Suppressor macrophage treated with lipopolysaccharide for 4 hours (primary cell): ENCODE data around the gene RNF224.
"Not testable (repeated sequence)": the region's sequence is repeated elsewhere in the genome, so short reads cannot be mapped to it uniquely, and the experiment has no call there.

ENCODE experiments used
- DNase-seq: peaks from one replicate; pipeline ENCODE4 v3.0.0-alpha.2; 2020

RNF224 gene

GRCh38 chr9:137228968-137229896 lies 1.9 kb downstream of the RNF224 start:
- DNase-seq, result no peak

DNA sequence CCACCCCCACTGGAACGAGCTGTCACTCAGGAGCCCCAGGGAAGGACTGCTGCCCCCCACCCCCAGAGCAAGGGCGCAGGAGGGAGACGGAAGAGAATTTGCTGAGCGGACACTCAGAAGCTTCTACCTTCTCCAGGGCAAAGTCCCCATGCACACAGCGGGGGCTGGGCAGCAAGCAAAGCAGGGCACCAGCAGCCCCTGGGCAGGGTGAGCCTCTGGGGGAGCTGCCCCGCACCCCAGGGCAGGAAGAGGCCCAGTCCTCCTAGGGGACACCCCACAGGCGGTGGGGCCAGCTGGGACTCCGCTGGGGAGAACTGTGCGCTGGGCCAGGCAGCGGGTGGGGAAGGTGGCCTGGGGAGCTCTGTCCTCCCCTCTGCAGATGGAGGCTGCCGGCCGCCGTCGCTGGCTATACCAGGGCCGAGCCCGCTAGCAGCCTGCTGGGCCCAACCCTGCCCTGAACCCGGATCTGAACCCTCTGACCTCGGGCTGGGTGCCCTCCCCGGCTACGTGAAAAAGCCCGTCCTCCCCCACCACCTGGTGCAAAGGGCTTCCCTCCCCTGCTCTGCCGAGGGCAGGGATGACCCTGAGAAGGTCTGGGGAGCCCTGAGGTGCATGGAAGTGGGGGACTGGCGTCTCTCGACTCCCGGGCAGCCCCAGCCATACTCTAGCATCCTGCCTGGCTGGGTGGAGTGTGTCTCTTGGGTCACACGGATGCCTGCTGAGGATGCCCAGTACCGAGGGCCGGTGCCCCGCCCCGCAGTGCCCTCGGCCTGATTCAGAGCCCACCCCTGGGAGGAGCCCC lies 2.8 kb downstream of the RNF224 start:
- no peak for DNase-seq

DNA sequence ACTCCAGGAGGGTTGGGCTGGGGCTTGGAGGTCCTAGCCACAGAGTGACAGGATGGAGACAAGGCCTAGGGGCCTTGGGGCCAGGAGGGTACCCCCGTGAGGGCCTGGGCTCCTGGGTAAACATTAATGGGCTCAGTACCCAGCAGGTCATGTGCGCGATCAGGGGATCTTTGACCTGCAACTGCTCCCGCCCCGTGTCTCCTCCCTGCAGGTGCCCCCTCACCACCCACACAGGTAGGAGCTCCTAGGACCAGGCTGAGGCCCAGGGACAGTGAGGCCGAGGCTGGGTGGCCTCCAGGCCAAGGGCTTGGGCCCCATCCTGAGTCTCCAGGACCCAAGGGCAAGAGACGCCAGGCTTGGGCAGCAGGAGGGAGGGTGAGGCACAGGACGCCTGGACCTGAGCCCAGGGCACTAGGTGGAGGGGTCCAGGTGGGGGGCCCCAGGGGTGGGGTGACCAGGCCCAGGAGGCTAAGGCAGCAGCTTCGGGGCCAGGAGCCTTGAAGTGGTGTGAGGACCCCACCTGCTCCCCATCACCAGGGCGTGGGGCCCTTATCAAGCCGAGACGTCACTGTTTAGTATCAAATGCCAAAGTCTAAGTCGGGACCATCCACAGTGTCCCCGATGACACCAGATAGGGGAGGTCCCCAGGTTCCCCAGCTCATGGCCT lies 3.5 kb downstream of the RNF224 start, which contains the start of gene SLC34A3:
Gene SLC34A3 (plus strand): TSS at position 197 of the 667 bp plus-strand sequence. CDS start 802 bp downstream, outside the sequence.
- no peak for DNase-seq

- DNase-seq, result no peak
These were observed 4.2 kb downstream of the RNF224 start for GRCh38 chr9:137231372-137232039.

GRCh38 chr9:137232101-137232500 lies 4.8 kb downstream of the RNF224 start:
- DNase-seq, result no peak

DNA sequence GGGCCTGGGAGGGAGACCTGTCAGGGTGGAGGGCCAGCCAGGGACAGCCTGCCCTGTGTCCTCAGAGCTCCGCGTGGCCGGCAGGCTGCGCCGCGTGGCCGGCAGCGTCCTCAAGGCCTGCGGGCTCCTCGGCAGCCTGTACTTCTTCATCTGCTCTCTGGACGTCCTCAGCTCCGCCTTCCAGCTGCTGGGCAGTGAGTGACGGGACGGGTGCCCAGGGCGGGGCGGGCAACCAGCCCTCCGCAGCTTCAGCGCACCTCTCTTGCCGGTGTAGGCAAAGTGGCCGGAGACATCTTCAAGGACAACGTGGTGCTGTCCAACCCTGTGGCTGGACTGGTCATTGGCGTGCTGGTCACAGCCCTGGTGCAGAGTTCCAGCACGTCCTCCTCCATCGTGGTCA lies 5.2 kb downstream of the RNF224 start:
- DNase-seq, result no peak

DNA sequence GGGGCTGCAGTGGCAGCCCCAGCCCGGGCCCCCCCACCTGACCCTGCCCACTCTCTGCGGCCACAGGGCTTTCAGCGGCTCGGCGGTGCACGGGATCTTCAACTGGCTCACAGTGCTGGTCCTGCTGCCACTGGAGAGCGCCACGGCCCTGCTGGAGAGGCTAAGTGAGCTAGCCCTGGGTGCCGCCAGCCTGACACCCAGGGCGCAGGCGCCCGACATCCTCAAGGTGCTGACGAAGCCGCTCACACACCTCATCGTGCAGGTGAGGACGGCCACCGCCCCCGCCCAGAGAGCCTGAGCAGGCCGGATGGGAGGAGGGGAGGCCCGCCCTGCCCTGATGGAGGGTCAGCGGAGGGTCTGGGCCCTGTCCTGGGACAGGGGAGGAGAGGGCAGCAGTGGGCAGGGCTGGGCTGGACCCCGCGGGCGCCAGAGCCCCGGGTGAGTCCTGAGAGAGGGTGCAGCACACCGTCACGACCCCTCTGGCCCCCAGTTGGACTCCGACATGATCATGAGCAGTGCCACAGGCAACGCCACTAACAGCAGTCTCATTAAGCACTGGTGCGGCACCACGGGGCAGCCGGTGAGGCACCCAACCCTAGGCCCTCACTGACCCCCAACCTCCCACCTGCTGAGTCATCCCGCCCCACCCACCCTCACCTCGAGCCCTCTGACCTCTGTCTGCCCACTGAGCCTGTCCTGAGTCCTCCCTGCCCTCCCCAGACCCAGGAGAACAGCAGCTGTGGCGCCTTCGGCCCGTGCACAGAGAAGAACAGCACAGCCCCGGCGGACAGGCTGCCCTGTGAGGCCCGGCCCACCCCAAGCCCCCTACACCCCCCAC lies 6.1 kb downstream of the RNF224 start:
- DNase-seq, result no peak

GRCh38 chr9:137234055-137234697 lies 6.9 kb downstream of the RNF224 start:
- DNase-seq, result no peak

DNA sequence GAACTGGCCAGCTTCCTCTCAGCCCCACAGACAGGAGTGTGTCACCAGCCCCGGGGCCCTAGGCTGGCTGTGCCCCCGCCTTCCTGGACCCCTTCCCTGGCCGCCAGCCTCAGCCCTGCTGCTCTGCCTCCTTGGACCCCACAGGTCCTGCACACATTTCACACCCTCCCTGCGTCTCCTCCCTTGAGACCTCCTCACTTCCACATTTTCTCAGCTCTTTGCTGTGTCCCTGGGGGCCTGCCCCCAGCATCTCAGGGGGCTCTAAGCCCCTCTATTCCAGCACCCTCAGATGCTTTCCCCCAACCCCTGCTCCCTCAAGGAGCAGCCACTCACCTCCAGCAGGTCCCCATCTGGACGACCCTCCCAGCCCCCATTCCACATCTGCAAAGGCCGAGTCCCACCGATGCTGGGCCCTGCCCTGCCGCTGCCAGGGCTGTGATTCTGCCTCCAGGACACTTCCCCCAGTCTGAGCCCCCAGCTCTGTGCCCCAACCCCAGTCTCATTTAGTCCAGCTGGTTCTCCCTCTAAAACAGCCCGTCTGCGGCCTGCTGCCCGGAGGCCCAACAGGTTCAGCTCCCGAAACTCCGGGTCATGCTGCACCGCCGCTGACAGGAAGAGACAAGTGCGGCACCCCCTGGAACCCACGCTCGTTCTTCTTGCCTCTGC lies 7.6 kb downstream of the RNF224 start:
- DNase-seq, result no peak

- no peak for DNase-seq
These were observed 8.3 kb downstream of the RNF224 start for GRCh38 chr9:137235424-137236237.

- peak; percentile 90 for DNase-seq
These were observed 9.1 kb downstream of the RNF224 start for GRCh38 chr9:137236238-137236935.

- DNase-seq, result no peak
These were observed 9.7 kb downstream of the RNF224 start for GRCh38 chr9:137236936-137237421.

GRCh38 chr9:137237759-137238726 lies 10.7 kb downstream of the RNF224 start:
- no peak for DNase-seq

DNA sequence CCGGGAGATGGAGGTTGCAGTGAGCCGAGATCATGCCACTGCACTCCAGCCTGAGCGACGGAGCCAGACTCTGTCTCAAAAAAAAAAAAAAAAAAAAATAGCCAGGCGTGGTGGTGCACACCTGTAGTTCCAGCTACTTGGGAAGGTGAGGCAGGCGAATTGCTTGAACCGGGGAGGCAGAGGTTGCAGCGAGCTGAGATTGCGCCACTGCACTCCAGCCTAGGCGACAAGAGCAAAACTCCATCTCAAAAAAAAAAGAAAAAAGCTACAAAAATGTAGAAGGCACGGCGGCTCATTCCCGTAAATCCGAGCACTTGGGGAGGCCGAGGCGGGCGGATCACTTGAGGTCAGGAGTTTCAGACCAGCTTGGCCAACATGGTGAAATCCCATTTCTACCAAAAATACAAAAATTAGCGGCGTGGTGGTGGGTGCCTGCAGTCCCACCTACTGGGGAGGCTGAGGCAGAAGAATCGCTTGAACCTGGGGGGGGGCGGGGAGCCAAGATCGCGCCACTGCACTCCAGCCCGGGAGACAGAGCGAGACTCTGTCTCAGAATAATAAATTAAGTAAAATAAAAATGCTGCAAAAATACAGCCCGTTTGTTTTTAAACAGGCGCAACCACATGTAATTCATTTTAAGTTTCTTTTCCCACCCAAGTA lies 12.4 kb downstream of the RNF224 start:
- not testable (repeated sequence) for DNase-seq

GRCh38 chr9:137240318-137240840 lies 13.1 kb downstream of the RNF224 start:
- peak; percentile 75 for DNase-seq

DNA sequence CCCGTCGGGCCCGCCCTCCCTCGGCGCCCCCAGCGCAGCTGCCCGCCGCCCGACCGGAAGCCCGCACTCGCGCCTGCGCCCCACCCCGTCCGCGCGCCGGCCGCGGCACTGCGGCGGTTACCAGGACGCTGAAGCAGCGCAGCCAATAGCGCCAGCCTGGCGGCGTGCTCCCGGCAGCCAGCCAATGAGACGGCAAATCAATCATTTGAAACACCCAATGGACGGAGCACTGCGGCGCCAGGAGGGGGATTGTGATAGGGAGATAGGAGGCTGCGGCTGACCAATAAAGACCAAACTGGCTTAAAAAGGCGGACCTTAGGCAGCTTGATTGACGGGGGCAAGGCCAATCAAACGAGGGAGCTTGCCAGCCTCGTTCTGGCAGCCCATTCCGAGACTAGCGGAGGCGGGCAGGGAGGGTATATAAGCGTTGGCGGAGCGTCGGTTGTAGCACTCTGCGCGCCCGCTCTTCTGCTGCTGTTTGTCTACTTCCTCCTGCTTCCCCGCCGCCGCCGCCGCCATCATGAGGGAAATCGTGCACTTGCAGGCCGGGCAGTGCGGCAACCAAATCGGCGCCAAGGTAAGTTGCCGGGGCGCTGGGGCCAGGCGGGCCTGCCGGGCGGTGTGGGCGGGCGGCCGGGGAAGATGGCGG lies 13.7 kb downstream of the RNF224 start, which contains the start of gene TUBB4B:
Gene TUBB4B (plus strand): TSS at position 447 of the 649 bp plus-strand sequence. CDS start 74 bp downstream, at position 521.
- DNase-seq, result peak; percentile 100
